NCI-H2196 (cell line): ENCODE measurements around the gene CASZ1.

Experiments used
- DNase-seq: peaks from one replicate; lab custom pipeline; 2025; ENCODE audit not compliant: unreplicated experiment; lab: John Stamatoyannopoulos, UW

The CASZ1 gene

GRCh38 chr1:10641976-10642375 lies 154.5 kb downstream of the CASZ1 start:
- no peak for DNase-seq

GRCh38 chr1:10640843-10641553 lies 155.4 kb downstream of the CASZ1 start:
- no peak for DNase-seq

GRCh38 chr1:10639775-10640578 lies 156.5 kb downstream of the CASZ1 start:
- DNase-seq = peak; percentile 19

GRCh38 chr1:10639011-10639774 lies 157.3 kb downstream of the CASZ1 start:
- DNase-seq = no peak

GRCh38 chr1:10638559-10639005 lies 157.9 kb downstream of the CASZ1 start:
- no peak for DNase-seq

- DNase-seq = no peak
Measured at GRCh38 chr1:10637834-10638558, 158.4 kb downstream of the CASZ1 start.

GRCh38 chr1:10637400-10637799 lies 159.0 kb downstream of the CASZ1 start:
- DNase-seq = no peak

GRCh38 chr1:10635992-10636391 lies 160.5 kb downstream of the CASZ1 start:
- no peak for DNase-seq

GRCh38 chr1:10635085-10635896 lies 161.2 kb downstream of the CASZ1 start:
- no peak for DNase-seq

- DNase-seq = no peak
Measured at GRCh38 chr1:10634428-10635084, 161.9 kb downstream of the CASZ1 start.

- DNase-seq = no peak
Measured at GRCh38 chr1:10634075-10634427, 162.4 kb downstream of the CASZ1 start.

GRCh38 chr1:10633416-10633815 lies 163.0 kb downstream of the CASZ1 start:
- DNase-seq = no peak

- no peak for DNase-seq
Measured at GRCh38 chr1:10632691-10633090, 163.8 kb downstream of the CASZ1 start.

GRCh38 chr1:10631811-10632593 lies 164.4 kb downstream of the CASZ1 start:
- DNase-seq = no peak

GRCh38 chr1:10631121-10631810 lies 165.2 kb downstream of the CASZ1 start:
- DNase-seq = no peak

- DNase-seq = no peak
Measured at GRCh38 chr1:10630661-10631120, 165.8 kb downstream of the CASZ1 start.

GRCh38 chr1:10629816-10630571 lies 166.5 kb downstream of the CASZ1 start:
- DNase-seq = no peak
